Loucy (cell line): Measurements from ENCODE around the gene CR1.
"Not testable (repeated sequence)": the region's sequence is repeated elsewhere in the genome, so short reads cannot be mapped to it uniquely, and the experiment has no call there.

Source experiments
- CTCF ChIP-seq: fragments of 200-600 bp; sonication (generic); conservative IDR thresholded peaks from 2 replicates; pipeline ENCODE4 v1.5.1; 2014; ENCODE audit warnings: mild to moderate bottlenecking, antibody characterized with exemption, low read length
- EZH2phosphoT487 ChIP-seq: fragments of 200-600 bp; IDR thresholded peaks from 2 replicates; pipeline ENCODE4 v1.6.1; 2018; ENCODE audit warnings: antibody characterized with exemption, mild to moderate bottlenecking, moderate library complexity, borderline replicate concordance

- TF ChIP-seq CTCF, EZH2phosphoT487: not testable (repeated sequence)
These were observed 29.3 kb downstream of the CR1 start for GRCh38 chr1:207525239-207525638.
